Vagina (tissue), 2 donors: ENCODE results near the gene LCAT. TPM values are rescaled to one million over a fixed set of nuclear protein-coding genes. Genes with fewer than 3 reads are reported as not detected.

ENCODE experiments used
- DNase-seq, 2 donors: peaks; one replicate each; pipeline ENCODE4 v3.0.0-alpha.2; 2017; ENCODE audit errors: extremely low spot score in 2 of 2
- H3K27ac ChIP-seq: fragments of 200-600 bp; sonication (generic); one replicate; pipeline ENCODE4 v1.5.1; 2019
- H3K27me3 ChIP-seq: fragments of 200-600 bp; sonication (generic); one replicate; pipeline ENCODE4 v1.5.1; 2019
- H3K36me3 ChIP-seq, 2 donors: fragments of 200-600 bp; sonication (generic); one replicate each; pipeline ENCODE4 v1.5.1; 2017 to 2019
- H3K4me1 ChIP-seq: fragments of 200-600 bp; sonication (generic); one replicate; pipeline ENCODE4 v1.5.1; 2019
- H3K4me3 ChIP-seq, 2 donors: fragments of 200-600 bp; sonication (generic); 1 replicate in 1 of 2; 2 replicates in 1 of 2; pipeline ENCODE4 v1.5.1; 2016 to 2019
- H3K9me3 ChIP-seq: fragments of 200-600 bp; sonication (generic); one replicate; pipeline ENCODE4 v1.5.1; 2019
- CTCF ChIP-seq, 3 experiments: fragments of 450-650 bp in 2 of 3; fragments of 200-600 bp in 1 of 3; sonication (generic) in 1 of 3; IDR thresholded peaks; one replicate each; pipeline ENCODE4 v1.5.1; 2017 to 2019; ENCODE audit warnings: antibody characterized with exemption in 3 of 3, mild to moderate bottlenecking in 2 of 3, moderate library complexity in 2 of 3
- POLR2A ChIP-seq, 2 donors: fragments of 450-650 bp; IDR thresholded peaks; one replicate each; pipeline ENCODE4 v1.6.1; 2017; ENCODE audit warnings: antibody characterized with exemption in 2 of 2, mild to moderate bottlenecking in 2 of 2, moderate library complexity in 2 of 2
- POLR2AphosphoS5 ChIP-seq, 2 donors: sonication (generic); formaldehyde crosslinking; IDR thresholded peaks; one replicate each; pipeline ENCODE4 v1.9.0; 2017; ENCODE audit warnings: antibody characterized with exemption in 2 of 2, mild to moderate bottlenecking in 2 of 2, low read depth in 1 of 2; ENCODE audit not compliant: insufficient read depth in 1 of 2
- intact Hi-C: fragments of 100-400 bp; cut with DNase I; formaldehyde crosslinking; loops from one replicate; pipeline ENCODE4 v1.15.1; 2023
- total RNA-seq: library from RNA; depleted of rRNA; stranded (reverse); fragments of >200 nt; gene quantifications from one replicate; pipeline ENCODE4 v1.2.3, GENCODE V29; 2016

LCAT gene
- total RNA-seq, 1 donor from 2014 or later = 33.4 TPM

GRCh38 chr16:67982011-67982696 lies 38.2 kb upstream of the LCAT start:
- Histone ChIP-seq H3K27me3 (no peaks in the 10 kb centered on the region), H3K4me3 (no peak overlapping the region), H3K9me3 (no peaks in the 10 kb centered on the region), H3K4me1 (no peaks in the 10 kb centered on the region), H3K36me3 (no peaks in the 10 kb centered on the region), H3K27ac (no peak overlapping the region)
- intact Hi-C loops = no loop called here
- DNase-seq = no peak
- TF ChIP-seq CTCF (IDR thresholded peaks at IDR 0.05) (no peak), POLR2AphosphoS5 (IDR thresholded peaks at IDR 0.05; ENCODE audit: insufficient read depth in 1 of 2, low read depth in 1 of 2) (no peak), POLR2A (IDR thresholded peaks at IDR 0.05) (no peak)

- no peak for TF ChIP-seq POLR2AphosphoS5 (IDR thresholded peaks at IDR 0.05; ENCODE audit: insufficient read depth in 1 of 2, low read depth in 1 of 2)
- no peak for TF ChIP-seq POLR2A (IDR thresholded peaks at IDR 0.05)
- TF ChIP-seq CTCF (IDR thresholded peaks at IDR 0.05) = no peak
- intact Hi-C loops = no loop called here
- Histone ChIP-seq H3K4me3 (no peak within 1 kb of the TSS), H3K27me3 (no peaks in the 10 kb centered on the region), H3K27ac (no peak within 1 kb of the TSS), H3K9me3 (no peaks in the 10 kb centered on the region), H3K36me3 (no peaks in the 10 kb centered on the region), H3K4me1 (no peaks in the 10 kb centered on the region)
- DNase-seq = no peak
Observed at GRCh38 chr16:67979955-67980678, 36.2 kb upstream of the LCAT start, which contains the start of gene DPEP3. TSS of gene DPEP3 (minus strand) at chr16:67980499. CDS start at chr16:67980380, 119 bp downstream.

- H3K4me1 ChIP-seq = no peaks in the 10 kb centered on the region
- H3K27me3 ChIP-seq = no peaks in the 10 kb centered on the region
- H3K27ac ChIP-seq = no peak overlapping the region
- no peaks in the 10 kb centered on the region for H3K9me3 ChIP-seq
- no peak for DNase-seq
- no peak overlapping the region for H3K4me3 ChIP-seq
- TF ChIP-seq CTCF (IDR thresholded peaks at IDR 0.05) = no peak
- TF ChIP-seq POLR2AphosphoS5 (IDR thresholded peaks at IDR 0.05; ENCODE audit: insufficient read depth in 1 of 2, low read depth in 1 of 2) = no peak
- TF ChIP-seq POLR2A (IDR thresholded peaks at IDR 0.05) = no peak
- H3K36me3 ChIP-seq = no peaks in the 10 kb centered on the region
- intact Hi-C loops = no loop called here
Observed at GRCh38 chr16:67977469-67978227, 33.7 kb upstream of the LCAT start.

- Histone ChIP-seq H3K9me3 (no peaks in the 10 kb centered on the region), H3K27me3 (no peaks in the 10 kb centered on the region), H3K4me3 (no peak overlapping the region), H3K27ac (no peak overlapping the region), H3K36me3 (no peaks in the 10 kb centered on the region), H3K4me1 (no peaks in the 10 kb centered on the region)
- TF ChIP-seq CTCF (IDR thresholded peaks at IDR 0.05) (no peak), POLR2A (IDR thresholded peaks at IDR 0.05) (no peak), POLR2AphosphoS5 (IDR thresholded peaks at IDR 0.05; ENCODE audit: insufficient read depth in 1 of 2, low read depth in 1 of 2) (no peak)
- intact Hi-C loops = no loop called here
- no peak for DNase-seq
Observed at GRCh38 chr16:67977005-67977404, 33.1 kb upstream of the LCAT start.
